Activated CD8-positive, alpha-beta memory T cell treated with anti-CD3 and anti-CD28 coated beads, Interleukin-2, amount 50 U/mL, for 48 hours (primary cell): Measurements from ENCODE around the gene CMTM3.
A peak's percentile ranks its signal among the peaks of the same experiment; 100 is the strongest.
"Not testable (repeated sequence)": the region's sequence is repeated elsewhere in the genome, so short reads cannot be mapped to it uniquely, and the experiment has no call there.

ENCODE experiments used
- DNase-seq: peaks from one replicate; pipeline ENCODE4 v3.0.0-alpha.2; 2020

Gene CMTM3

DNA sequence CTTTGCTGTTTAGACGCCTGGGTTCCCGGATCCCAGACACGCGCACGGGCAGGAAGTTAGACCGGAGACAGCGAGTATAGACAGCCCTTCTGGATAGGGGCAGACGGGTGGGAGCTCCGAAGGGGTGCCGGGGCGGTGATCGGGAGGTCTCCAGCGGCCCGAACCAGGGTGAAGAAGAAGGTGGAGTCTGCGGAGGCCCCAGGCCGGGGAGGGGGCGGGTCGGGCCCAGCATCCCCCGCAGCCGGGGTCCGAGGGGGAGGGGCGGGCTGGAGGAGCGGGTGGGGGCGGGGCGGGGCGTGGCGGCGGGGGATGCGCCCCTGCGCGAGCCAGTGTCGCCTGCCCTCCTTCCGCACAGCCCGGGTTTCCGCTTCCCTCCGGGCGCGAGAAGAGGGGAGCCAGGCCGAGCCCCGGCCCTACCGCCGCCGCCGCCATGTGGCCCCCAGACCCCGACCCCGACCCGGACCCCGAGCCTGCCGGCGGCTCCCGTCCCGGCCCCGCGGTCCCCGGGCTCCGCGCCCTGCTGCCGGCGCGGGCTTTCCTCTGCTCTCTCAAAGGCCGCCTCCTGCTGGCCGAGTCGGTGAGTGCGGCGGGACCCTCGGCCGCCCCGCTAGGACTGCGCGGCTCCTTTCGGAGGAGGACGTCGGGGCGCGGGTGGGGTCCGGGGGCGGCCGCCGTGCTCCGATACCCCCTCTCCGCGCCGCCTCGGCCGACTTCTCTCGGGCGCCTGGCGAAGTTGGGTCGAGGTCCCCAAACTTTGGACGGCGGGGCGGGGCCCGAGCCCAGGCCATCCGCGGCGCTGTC is at the start of gene CMTM3:
CMTM3 (plus strand) TSS at position 329 of the 801 bp plus-strand sequence; CDS start at position 431, 102 bp downstream.
- peak; percentile 89 for DNase-seq

DNA sequence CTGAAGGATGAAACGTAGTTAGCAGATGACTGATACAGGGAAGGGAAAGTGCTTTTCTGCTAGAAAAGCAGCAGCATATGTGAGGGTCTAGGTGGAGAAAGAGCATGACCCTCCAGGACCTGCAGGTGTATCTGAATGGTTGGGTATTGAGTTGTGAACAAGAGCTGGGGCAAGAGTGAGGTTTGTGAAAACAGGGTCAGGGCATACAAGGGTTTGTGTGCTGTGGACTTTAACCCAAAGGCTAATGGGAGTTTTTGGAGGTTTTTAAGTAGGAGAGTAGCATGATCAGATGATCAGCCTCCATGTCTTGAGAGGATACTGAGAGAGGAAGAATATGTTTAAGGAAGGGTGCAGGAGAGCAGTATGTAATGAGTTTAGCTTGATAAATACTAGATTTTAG is 44.4 kb upstream of the CMTM3 start:
- DNase-seq, result no peak

DNA sequence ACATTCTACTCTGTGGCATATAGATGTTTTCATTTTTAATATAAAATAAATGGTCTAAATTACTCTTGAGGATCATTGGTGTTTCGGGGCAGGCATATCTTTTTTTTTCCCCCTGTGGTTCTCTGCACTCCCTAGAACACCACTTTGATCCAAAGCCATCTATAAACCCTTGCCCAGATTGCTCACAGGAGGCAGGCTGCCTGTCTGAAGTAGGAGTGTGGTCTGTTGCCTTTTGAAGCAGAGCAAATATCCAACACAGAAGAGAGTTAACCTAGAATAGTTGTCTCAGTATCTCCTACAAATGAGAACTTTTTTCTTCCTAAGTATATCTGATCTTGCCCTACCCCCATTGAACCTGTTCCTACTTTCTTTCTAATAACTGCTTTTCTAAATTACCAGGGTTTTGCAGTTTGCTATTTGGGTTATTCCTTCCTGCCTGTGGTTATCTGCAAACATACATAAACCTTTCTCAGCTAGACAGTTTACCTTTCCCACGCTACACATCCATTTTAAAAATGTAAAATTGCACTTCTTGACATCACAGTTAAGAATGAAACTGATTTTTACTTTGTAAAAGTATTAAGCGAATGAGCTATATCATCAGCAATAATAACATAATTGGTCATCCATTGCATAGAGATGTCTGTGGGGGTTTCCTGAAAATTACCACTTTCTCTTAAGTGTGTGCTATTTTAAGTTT is 43.0 kb upstream of the CMTM3 start:
- no peak for DNase-seq

DNA sequence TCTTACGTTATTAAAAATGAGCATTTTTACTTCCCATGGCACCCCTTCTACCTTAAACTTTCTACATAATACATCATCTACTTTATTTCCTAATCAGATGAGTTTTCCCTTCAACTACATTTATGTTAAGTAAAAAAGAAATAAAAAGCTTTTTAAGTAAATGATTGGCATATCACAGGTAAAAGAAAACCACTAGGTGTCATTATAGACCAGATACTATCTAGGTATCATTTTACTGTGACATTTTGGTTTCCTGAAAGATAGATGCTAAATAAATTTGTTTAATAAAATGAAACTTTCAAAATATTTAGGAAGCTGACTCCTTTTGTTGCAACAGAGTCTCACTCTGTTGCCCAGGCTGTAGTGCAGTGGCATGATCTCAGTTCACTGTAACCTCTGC is 42.1 kb upstream of the CMTM3 start:
- no peak for DNase-seq

GRCh38 chr16:66562986-66563385 is 41.5 kb upstream of the CMTM3 start:
- no peak for DNase-seq

DNA sequence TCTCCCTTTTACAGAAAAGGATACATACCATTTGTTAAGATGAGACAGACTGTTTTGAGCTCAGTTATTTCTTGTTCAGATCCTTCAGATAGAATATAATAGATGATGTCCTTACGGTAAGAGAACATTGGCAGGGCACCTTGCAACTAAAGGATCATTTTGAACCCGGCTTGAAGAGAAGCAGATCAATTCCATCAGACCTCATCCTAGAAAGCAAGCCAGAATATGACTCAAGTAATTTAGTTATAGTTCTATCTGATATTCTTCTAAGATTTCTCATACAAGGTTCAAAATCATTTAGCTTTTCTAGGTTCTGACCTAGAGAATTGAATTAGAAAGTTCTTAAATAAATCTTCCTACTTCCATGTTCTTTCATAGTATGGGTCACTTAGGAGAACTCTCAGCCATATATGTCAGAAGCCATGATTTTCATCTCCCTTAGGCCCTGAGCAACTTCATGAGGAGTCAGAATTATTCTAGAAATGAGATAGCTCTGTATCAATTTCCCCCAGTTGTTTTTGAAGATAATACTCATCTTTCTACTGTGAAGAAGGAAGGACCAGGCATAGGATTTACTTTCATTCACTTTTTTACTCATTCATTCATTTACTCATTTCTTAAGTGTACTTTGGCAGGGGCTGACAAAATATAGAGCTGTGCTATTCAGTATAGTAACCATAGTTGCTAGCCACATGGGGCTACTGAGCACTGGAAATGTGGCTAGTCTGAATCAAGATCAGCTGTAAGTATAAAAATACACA is 40.8 kb upstream of the CMTM3 start:
- no peak for DNase-seq

- no peak for DNase-seq
Measured at GRCh38 chr16:66566051-66566901, 38.2 kb upstream of the CMTM3 start, which contains the start of gene CMTM1. Gene CMTM1, plus strand, starts transcription at chr16:66566439. Its CDS starts 75 bp downstream, at chr16:66566514.

GRCh38 chr16:66567270-66567669 is 37.2 kb upstream of the CMTM3 start:
- DNase-seq, result not testable (repeated sequence)

GRCh38 chr16:66568355-66568754 is 36.1 kb upstream of the CMTM3 start:
- DNase-seq, result no peak

DNA sequence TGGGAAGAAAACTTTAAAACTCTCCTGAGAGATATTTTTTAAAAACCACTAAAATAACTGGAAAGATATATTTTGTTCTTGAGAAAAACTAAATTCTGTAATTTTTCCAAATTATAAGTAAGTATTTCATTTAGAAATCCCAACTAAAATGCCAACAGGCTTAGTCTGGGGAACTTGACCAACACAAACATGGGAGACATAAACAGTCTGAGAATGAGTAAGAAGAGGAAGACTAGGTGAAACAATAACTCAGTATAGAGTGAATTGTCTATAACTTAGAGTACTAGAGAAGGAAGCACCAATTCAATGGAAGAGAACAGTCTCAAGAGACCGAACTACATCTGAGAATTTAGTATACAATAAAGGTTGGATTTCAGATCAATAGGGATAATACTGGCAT is 35.4 kb upstream of the CMTM3 start:
- DNase-seq, result no peak

GRCh38 chr16:66569827-66570405 is 34.6 kb upstream of the CMTM3 start:
- no peak for DNase-seq

DNA sequence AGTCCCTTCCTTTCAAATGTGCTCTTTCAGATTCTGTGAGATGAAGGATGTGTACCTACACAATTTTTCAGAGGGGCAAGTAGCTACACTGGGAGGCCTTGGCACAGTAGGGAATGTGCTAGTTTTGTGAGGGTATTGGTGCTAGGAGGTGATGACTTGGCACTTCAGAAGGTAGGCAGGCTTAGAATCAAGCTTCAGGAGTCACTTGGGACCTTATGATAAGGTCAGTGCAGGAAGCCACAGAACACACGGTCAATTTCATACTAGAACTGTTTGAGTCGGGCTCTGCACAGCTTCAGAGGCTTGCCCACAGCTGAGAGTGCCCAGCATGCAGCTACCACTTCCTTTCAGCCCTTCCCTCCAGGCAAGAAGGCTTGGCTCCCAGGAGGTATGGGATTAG is 32.1 kb upstream of the CMTM3 start:
- DNase-seq, result no peak

GRCh38 chr16:66574081-66574480 is 30.4 kb upstream of the CMTM3 start:
- no peak for DNase-seq

GRCh38 chr16:66574531-66574930 is 30.0 kb upstream of the CMTM3 start:
- no peak for DNase-seq

GRCh38 chr16:66575060-66575459 is 29.4 kb upstream of the CMTM3 start:
- DNase-seq, result no peak

DNA sequence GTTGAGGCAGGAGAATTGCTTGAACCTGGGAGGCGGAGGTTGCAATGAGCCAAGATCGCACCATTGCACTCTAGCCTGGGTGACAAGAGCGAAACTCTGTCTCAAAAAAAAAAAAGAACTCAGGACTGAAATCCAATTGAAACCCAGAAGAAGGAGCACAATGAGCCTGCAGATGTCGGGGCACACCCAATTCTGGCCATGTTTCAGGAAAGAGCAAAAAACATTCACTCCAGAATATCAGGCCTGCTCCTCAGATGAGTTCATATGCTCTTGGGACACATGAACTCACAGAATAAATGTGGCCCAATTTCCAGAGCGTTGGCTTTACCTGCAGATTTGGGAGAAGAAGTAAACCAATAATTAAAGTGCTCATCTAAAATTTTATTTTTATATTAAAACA is 28.2 kb upstream of the CMTM3 start:
- DNase-seq, result no peak

GRCh38 chr16:66578651-66579531 is 25.6 kb upstream of the CMTM3 start, which contains the start of gene CMTM2:
Gene CMTM2, plus strand, starts transcription at chr16:66579463. Its CDS starts 145 bp downstream, at chr16:66579608.
- DNase-seq, result no peak

DNA sequence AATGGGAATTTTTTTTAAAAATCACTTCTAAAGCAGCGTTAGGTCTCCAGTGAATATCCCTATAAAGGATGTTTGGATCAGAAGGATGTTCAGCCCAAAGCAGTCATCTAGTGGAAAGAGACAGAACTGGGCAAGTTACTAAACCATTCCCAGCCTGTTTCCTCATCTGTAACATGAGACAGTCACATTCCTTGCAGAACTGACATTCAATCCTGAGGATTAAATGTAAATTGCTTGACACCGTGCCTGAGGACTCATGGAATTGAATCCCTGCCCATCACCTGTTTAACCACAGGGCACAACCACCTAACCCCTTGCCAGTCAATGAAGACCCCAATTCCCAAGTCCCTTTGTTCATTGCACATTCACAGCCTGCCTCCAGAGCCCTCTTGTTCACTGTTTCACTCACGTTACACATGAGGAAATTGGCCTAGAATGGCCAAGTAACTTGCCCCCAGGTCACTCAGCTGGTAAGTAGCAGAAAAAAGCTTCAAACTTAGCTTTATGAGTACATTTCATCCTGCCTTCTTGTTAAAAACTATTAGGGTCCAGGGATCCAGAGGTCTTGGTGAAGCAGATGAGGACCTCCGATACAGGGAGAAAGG is 23.8 kb upstream of the CMTM3 start:
- no peak for DNase-seq

- DNase-seq, result no peak
Measured at GRCh38 chr16:66581246-66581952, 23.1 kb upstream of the CMTM3 start.
